Sciatic nerve (tissue), 2 donors: Measurements from ENCODE around the gene USP17L26. TPM values are rescaled to one million over a fixed set of nuclear protein-coding genes. Genes with fewer than 3 reads are reported as not detected.
"Not testable (repeated sequence)": the region's sequence is repeated elsewhere in the genome, so short reads cannot be mapped to it uniquely, and the experiment has no call there.

Experiments used
- ATAC-seq: fragments of 200-7000 bp; cut with Tn5 transposase; one replicate; pipeline ENCODE4 v1.9.1; 2020; ENCODE audit warnings: mild to moderate bottlenecking, moderate library complexity
- DNase-seq: peaks from one replicate; pipeline ENCODE4 v3.0.0-alpha.2; 2020; ENCODE audit warnings: low spot score
- intact Hi-C: fragments of 100-400 bp; cut with DNase I; formaldehyde crosslinking; loops from one replicate; pipeline ENCODE4 v1.14.2; 2022
- total RNA-seq: library from RNA; stranded (reverse); fragmentation: NEBNext Ultra II Directional; extraction: Animal tissue kit (Norgen Biotek cat#: 25700); gene quantifications from one replicate; pipeline ENCODE4 v1.2.1, GENCODE V29; 2021
- donor health status: DM: no; HTN: no; CAD: no.
- donor health status: DM: no; HTN: no; CAD: no.

USP17L26 gene, protein sequence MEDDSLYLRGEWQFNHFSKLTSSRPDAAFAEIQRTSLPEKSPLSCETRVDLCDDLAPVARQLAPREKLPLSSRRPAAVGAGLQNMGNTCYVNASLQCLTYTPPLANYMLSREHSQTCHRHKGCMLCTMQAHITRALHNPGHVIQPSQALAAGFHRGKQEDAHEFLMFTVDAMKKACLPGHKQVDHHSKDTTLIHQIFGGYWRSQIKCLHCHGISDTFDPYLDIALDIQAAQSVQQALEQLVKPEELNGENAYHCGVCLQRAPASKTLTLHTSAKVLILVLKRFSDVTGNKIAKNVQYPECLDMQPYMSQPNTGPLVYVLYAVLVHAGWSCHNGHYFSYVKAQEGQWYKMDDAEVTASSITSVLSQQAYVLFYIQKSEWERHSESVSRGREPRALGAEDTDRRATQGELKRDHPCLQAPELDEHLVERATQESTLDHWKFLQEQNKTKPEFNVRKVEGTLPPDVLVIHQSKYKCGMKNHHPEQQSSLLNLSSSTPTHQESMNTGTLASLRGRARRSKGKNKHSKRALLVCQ
- not detected for total RNA-seq

DNA sequence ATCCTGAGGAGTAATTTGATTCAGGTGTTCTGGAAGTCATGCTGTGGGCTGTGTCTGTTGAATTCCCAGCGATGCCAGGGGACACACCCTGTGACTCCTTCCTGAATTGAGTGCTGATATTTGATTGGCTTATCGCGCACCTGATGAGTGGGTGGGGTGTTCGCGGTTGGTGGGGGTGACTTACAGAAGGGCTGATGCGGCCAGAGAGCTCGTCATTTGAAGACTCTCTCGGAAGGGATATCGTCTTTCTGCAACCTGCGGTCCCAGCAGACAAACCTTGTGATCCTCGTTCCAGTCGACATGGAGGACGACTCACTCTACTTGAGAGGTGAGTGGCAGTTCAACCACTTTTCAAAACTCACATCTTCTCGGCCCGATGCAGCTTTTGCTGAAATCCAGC, at the start of gene USP17L26:
USP17L26 (plus strand) TSS at position 301 of the 400 bp plus-strand sequence; CDS start at position 301, 0 bp downstream.
- DNase-seq, intact Hi-C loops, ATAC-seq: not testable (repeated sequence)

DNA sequence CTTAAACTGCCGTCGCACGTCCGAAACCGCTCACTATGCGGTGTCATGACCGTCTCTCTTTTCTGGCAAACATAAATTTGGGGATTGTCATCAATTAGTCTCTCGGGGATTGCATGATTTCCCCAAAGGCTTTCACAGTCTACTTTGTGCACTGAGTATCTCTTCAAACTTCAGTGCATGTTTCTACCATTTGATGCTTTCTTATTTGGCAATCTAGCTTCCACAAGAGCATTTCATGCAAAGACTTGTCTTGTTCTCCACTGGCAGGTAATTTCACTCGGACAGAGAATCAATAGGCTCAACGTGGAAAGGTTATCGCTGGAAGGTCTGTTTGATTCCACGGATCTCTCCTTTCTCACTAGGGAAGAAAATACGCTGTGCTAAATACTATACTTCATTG, 10.3 kb upstream of the USP17L26 start:
- DNase-seq, intact Hi-C loops, ATAC-seq: not testable (repeated sequence)

DNA sequence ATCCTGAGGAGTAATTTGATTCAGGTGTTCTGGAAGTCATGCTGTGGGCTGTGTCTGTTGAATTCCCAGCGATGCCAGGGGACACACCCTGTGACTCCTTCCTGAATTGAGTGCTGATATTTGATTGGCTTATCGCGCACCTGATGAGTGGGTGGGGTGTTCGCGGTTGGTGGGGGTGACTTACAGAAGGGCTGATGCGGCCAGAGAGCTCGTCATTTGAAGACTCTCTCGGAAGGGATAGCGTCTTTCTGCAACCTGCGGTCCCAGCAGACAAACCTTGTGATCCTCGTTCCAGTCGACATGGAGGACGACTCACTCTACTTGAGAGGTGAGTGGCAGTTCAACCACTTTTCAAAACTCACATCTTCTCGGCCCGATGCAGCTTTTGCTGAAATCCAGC, 9.6 kb upstream of the USP17L26 start, which contains the start of gene USP17L24:
USP17L24 (plus strand) TSS at position 301 of the 400 bp plus-strand sequence; CDS start at position 301, 0 bp downstream.
- ATAC-seq, DNase-seq, intact Hi-C loops: not testable (repeated sequence)

DNA sequence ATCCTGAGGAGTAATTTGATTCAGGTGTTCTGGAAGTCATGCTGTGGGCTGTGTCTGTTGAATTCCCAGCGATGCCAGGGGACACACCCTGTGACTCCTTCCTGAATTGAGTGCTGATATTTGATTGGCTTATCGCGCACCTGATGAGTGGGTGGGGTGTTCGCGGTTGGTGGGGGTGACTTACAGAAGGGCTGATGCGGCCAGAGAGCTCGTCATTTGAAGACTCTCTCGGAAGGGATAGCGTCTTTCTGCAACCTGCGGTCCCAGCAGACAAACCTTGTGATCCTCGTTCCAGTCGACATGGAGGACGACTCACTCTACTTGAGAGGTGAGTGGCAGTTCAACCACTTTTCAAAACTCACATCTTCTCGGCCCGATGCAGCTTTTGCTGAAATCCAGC, 4.8 kb upstream of the USP17L26 start, which contains the start of gene USP17L25:
USP17L25 (plus strand) TSS at position 301 of the 400 bp plus-strand sequence; CDS start at position 301, 0 bp downstream.
- intact Hi-C loops, DNase-seq, ATAC-seq: not testable (repeated sequence)

DNA sequence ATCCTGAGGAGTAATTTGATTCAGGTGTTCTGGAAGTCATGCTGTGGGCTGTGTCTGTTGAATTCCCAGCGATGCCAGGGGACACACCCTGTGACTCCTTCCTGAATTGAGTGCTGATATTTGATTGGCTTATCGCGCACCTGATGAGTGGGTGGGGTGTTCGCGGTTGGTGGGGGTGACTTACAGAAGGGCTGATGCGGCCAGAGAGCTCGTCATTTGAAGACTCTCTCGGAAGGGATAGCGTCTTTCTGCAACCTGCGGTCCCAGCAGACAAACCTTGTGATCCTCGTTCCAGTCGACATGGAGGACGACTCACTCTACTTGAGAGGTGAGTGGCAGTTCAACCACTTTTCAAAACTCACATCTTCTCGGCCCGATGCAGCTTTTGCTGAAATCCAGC, 4.6 kb downstream of the USP17L26 start, which contains the start of gene USP17L5:
USP17L5 (plus strand) TSS at position 301 of the 400 bp plus-strand sequence; CDS start at position 301, 0 bp downstream.
- intact Hi-C loops, ATAC-seq: not testable (repeated sequence)

DNA sequence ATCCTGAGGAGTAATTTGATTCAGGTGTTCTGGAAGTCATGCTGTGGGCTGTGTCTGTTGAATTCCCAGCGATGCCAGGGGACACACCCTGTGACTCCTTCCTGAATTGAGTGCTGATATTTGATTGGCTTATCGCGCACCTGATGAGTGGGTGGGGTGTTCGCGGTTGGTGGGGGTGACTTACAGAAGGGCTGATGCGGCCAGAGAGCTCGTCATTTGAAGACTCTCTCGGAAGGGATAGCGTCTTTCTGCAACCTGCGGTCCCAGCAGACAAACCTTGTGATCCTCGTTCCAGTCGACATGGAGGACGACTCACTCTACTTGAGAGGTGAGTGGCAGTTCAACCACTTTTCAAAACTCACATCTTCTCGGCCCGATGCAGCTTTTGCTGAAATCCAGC, 9.4 kb downstream of the USP17L26 start, which contains the start of gene USP17L27:
USP17L27 (plus strand) TSS at position 301 of the 400 bp plus-strand sequence; CDS start at position 301, 0 bp downstream.
- ATAC-seq, DNase-seq, intact Hi-C loops: not testable (repeated sequence)

More for the DNA sequence above, 4.6 kb downstream of the USP17L26 start, which contains the start of gene USP17L5:
- not testable (repeated sequence) for DNase-seq

DNA sequence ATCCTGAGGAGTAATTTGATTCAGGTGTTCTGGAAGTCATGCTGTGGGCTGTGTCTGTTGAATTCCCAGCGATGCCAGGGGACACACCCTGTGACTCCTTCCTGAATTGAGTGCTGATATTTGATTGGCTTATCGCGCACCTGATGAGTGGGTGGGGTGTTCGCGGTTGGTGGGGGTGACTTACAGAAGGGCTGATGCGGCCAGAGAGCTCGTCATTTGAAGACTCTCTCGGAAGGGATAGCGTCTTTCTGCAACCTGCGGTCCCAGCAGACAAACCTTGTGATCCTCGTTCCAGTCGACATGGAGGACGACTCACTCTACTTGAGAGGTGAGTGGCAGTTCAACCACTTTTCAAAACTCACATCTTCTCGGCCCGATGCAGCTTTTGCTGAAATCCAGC, 14.1 kb downstream of the USP17L26 start, which contains the start of gene USP17L28:
USP17L28 (plus strand) TSS at position 301 of the 400 bp plus-strand sequence; CDS start at position 301, 0 bp downstream.
- intact Hi-C loops, DNase-seq, ATAC-seq: not testable (repeated sequence)

DNA sequence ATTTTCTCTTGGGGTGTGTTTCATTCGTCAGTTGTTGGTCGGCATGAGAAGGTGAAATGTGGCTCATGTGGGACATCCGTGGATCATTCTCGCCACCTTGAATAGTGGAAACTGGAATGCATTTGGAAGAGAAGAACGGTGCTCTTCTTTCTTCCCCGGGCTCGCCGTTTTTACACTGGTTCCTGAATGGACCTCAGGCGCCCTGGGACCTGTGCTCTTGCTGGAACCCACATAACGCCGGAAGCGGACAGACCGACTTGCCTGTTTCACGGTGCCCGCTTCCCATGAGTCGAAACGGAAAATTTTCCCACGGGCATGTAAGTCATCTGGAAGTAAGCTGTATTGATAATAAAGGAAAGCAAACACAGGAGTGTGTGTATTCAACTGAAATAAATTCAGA, 16.4 kb downstream of the USP17L26 start:
- DNase-seq, ATAC-seq, intact Hi-C loops: not testable (repeated sequence)

DNA sequence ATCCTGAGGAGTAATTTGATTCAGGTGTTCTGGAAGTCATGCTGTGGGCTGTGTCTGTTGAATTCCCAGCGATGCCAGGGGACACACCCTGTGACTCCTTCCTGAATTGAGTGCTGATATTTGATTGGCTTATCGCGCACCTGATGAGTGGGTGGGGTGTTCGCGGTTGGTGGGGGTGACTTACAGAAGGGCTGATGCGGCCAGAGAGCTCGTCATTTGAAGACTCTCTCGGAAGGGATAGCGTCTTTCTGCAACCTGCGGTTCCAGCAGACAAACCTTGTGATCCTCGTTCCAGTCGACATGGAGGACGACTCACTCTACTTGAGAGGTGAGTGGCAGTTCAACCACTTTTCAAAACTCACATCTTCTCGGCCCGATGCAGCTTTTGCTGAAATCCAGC, 18.9 kb downstream of the USP17L26 start, which contains the start of gene USP17L29:
USP17L29 (plus strand) TSS at position 301 of the 400 bp plus-strand sequence; CDS start at position 301, 0 bp downstream.
- DNase-seq, ATAC-seq, intact Hi-C loops: not testable (repeated sequence)

DNA sequence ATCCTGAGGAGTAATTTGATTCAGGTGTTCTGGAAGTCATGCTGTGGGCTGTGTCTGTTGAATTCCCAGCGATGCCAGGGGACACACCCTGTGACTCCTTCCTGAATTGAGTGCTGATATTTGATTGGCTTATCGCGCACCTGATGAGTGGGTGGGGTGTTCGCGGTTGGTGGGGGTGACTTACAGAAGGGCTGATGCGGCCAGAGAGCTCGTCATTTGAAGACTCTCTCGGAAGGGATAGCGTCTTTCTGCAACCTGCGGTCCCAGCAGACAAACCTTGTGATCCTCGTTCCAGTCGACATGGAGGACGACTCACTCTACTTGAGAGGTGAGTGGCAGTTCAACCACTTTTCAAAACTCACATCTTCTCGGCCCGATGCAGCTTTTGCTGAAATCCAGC, 28.4 kb downstream of the USP17L26 start, which contains the start of gene USP17L30:
USP17L30 (plus strand) TSS at position 301 of the 400 bp plus-strand sequence; CDS start at position 301, 0 bp downstream.
- DNase-seq, intact Hi-C loops, ATAC-seq: not testable (repeated sequence)

DNA sequence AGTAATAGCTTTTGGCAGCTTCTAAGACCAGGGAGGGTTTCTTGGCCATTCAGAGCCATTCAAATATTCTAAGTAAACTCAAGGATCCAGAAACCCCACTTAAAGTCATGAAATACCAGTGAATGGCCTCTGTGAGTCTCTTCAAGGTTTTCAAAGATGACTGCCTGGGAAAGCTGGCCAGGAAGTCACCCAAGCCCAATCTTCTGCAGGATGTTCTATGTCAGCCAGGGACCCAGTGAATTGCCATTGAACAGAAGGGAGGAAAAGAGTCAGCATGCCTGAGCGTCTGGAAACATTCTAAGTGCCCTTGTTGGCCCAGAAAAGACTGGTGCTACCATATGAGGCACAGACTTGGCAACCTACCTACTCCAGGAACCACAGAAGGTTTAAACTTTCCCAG, 45.4 kb downstream of the USP17L26 start:
- intact Hi-C loops, DNase-seq, ATAC-seq: not testable (repeated sequence)

DNA sequence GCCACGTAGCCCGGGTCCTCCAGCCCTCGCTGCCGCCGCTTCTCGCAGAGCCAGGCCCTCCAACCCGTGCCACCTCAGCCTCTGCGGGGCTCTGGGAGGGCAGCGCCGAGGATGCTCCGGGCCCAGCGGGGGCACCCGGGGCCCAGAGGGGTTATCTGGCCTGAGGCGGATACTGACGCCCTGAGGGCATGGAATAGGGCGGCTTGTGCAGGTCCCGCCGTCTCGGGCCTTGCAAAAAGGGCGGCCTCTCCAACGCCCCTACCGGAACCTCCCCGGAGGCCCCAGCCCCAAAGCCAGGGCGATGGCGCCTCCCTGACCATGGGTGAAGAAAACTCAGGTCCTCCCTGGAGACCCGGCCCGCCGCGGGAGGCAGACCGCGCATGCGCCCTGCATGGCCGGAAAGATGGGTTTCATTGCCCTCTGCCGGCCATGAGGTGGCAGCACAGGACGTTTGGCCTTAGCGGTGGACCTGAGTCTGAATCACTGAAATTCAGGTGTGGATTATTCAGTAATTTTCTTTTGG, 46.6 kb downstream of the USP17L26 start:
- ATAC-seq, intact Hi-C loops: not testable (repeated sequence)
- peak; percentile 66 for DNase-seq

DNA sequence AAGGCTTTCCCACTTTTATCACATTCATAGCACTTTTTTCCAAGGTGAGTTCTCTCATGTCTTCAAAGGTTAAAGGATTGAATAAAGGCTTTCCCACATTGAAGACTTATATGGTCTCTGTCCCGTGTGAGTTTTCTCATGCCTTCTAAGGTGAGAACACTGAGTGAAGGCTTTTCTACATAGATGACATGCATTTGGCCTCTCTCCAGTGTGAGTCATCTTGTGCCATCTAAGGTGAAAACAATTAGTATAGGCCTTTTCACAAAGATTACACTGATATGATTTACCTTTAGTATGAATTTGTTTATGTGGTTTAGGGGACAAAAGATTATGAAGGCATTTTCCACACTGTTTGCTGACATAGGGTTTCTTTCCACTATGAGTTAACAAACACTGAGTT, 49.7 kb downstream of the USP17L26 start:
- DNase-seq (no peak), ATAC-seq (no peak)
- intact Hi-C loops = no loop called here

Other genes starting within 250 kb of the USP17L26 start
- gene FAM90A26, start 164.2 kb upstream of the USP17L26 start, total RNA-seq = not detected
- not detected for gene USP17L10, start 124.0 kb upstream of the USP17L26 start, total RNA-seq
- not detected for gene USP17L11, start 119.3 kb upstream of the USP17L26 start, total RNA-seq
- gene USP17L12, start 114.5 kb upstream of the USP17L26 start, total RNA-seq = not detected
- gene USP17L13, start 109.8 kb upstream of the USP17L26 start, total RNA-seq = not detected
- not detected for gene USP17L15, start 100.3 kb upstream of the USP17L26 start, total RNA-seq
- not detected for gene USP17L17, start 90.8 kb upstream of the USP17L26 start, total RNA-seq
- not detected for gene USP17L18, start 86.0 kb upstream of the USP17L26 start, total RNA-seq
- not detected for gene USP17L19, start 81.3 kb upstream of the USP17L26 start, total RNA-seq
- gene USP17L20, start 76.5 kb upstream of the USP17L26 start, total RNA-seq = not detected
- not detected for gene USP17L21, start 71.8 kb upstream of the USP17L26 start, total RNA-seq
- gene USP17L22, start 67.0 kb upstream of the USP17L26 start, total RNA-seq = not detected
- gene USP17L24, start 9.5 kb upstream of the USP17L26 start, total RNA-seq = not detected
- not detected for gene USP17L25, start 4.7 kb upstream of the USP17L26 start, total RNA-seq
- not detected for gene USP17L5, start 4.7 kb downstream of the USP17L26 start, total RNA-seq
- not detected for gene USP17L27, start 9.5 kb downstream of the USP17L26 start, total RNA-seq
- gene USP17L28, start 14.2 kb downstream of the USP17L26 start, total RNA-seq = not detected
- not detected for gene USP17L29, start 19.0 kb downstream of the USP17L26 start, total RNA-seq
- not detected for gene USP17L30, start 28.5 kb downstream of the USP17L26 start, total RNA-seq
- not detected for gene DEFB131A, start 109.8 kb downstream of the USP17L26 start, total RNA-seq